Cardiac fibroblast (primary cell): ENCODE data around the gene SHANK3.

Experiments
- DNase-seq, 2 donors: peaks; one replicate each; pipeline versions ENCODE4 v3.0.0 to v3.0.0-alpha.2; 2010; ENCODE audit warnings: low read depth in 2 of 2
- H3K4me3 ChIP-seq, 2 donors: replicated peaks in 1 of 2; 1 replicate in 1 of 2; 2 replicates in 1 of 2; pipeline ENCODE4 v1.5.1; 2011; ENCODE audit warnings: low read depth in 2 of 2, low read length in 2 of 2, mild to moderate bottlenecking in 2 of 2, moderate library complexity in 1 of 2
- CTCF ChIP-seq: IDR thresholded peaks from one replicate; pipeline ENCODE4 v1.5.1; 2011; ENCODE audit warnings: low read depth, mild to moderate bottlenecking, low read length, inconsistent platforms

SHANK3 gene

GRCh38 chr22:50683086-50683993 lies 10.7 kb downstream of the SHANK3 start:
- DNase-seq = no peak
- TF ChIP-seq CTCF = no peak
- no peak overlapping the region for H3K4me3 ChIP-seq

- DNase-seq = no peak
- no peak for TF ChIP-seq CTCF
These were observed 11.4 kb downstream of the SHANK3 start for GRCh38 chr22:50683994-50684371.

GRCh38 chr22:50684501-50684900 lies 11.9 kb downstream of the SHANK3 start:
- H3K4me3 ChIP-seq = no peak overlapping the region
- no peak for TF ChIP-seq CTCF
- DNase-seq = no peak

More at GRCh38 chr22:50683994-50684371, 11.4 kb downstream of the SHANK3 start:
- no peak overlapping the region for H3K4me3 ChIP-seq

GRCh38 chr22:50684986-50685385 lies 12.4 kb downstream of the SHANK3 start:
- TF ChIP-seq CTCF = no peak
- H3K4me3 ChIP-seq = no peak overlapping the region
- peak in 1 of 2 donors; percentile 28 for DNase-seq

GRCh38 chr22:50686794-50687193 lies 14.2 kb downstream of the SHANK3 start:
- no peak overlapping the region for H3K4me3 ChIP-seq
- TF ChIP-seq CTCF = no peak
- DNase-seq = no peak

- DNase-seq = no peak
- TF ChIP-seq CTCF = no peak
- no peak overlapping the region for H3K4me3 ChIP-seq
These were observed 15.2 kb downstream of the SHANK3 start for GRCh38 chr22:50687829-50688228.
